ENCODE results near the gene PDE5A.
"Not testable (repeated sequence)": the region's sequence is repeated elsewhere in the genome, so short reads cannot be mapped to it uniquely, and the experiment has no call there.

PDE5A gene

DNA sequence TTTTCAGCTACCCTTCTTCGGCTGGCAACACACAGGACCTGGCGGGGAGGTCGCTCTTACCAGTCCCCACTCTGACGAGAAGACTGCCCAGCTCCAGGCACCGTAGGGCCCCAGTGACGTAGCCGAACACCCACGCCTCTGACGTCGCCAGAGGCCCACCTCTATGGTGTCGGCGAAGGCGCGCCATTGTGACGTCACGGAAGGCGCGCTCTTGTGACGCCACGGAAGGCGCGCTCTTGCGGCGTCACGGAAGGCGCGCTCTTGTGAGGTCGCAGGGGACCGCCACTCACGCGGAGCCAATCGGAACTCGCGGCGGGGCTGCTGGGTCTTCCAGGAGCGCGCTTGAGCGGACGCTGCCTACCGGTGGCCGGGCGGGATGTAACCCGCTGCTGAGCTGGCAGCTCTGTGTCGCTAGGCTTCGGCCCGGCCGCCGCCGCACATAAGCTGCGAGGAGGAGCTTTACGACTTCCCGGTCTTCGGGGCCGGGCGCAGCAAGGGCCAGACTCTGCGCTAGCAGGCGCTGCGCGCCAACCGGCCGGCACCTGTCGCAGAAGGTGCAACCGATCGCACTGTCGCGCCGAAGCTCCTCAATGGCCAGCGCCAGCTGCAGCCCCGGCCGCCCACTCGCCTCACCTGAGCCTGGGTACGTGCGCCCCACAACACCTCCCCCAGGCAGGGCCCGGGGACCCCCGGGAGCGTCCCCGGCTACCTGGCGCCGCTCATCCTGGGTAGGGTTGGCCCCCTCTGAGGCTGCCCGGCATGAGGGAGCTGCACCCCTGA is 173.9 kb downstream of the PDE5A start:
- ATAC-seq (ENCODE audit: low read depth) (peak; percentile 99), DNase-seq (ENCODE audit: low spot score) (peak; percentile 94)
- H3K4me3 ChIP-seq (ENCODE audit: severe bottlenecking), result peak overlapping the region; percentile 53
- not testable (repeated sequence) for H3K9me3 ChIP-seq (ENCODE audit: severe bottlenecking); H3K27me3 ChIP-seq (ENCODE audit: insufficient read depth, poor library complexity, severe bottlenecking); H3K36me3 ChIP-seq (ENCODE audit: low read depth); H3K4me1 ChIP-seq (ENCODE audit: insufficient read depth, poor library complexity, severe bottlenecking)
- TF ChIP-seq CTCF (IDR thresholded peaks at IDR 0.05; ENCODE audit: poor library complexity, severe bottlenecking), result peak; percentile 31
- H3K27ac ChIP-seq (ENCODE audit: poor library complexity, severe bottlenecking), result peak overlapping the region; percentile 51

- ATAC-seq (ENCODE audit: low read depth), result peak; percentile 22
Measured at GRCh38 chr4:119454151-119454490, 174.5 kb downstream of the PDE5A start.

DNA sequence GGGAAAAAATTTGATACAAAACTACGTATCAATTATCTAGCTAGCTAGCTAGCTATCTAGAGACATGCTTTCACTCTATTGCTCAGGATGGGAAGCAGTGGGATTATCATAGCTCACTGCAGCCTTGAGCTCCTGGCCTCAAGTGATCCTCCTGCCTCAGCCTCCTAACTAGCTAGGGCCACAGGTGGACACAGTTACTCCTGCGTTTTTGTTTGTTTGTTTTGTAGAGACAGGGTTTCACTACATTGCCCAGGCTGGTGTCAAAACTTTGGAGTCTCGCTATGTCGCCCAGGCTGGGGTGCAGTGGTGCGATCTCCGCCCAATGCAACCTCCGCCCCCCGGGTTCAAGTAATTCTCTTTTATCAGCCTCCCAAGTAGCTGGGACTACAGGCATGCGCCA is 175.3 kb downstream of the PDE5A start:
- H3K27me3 ChIP-seq (ENCODE audit: insufficient read depth, poor library complexity, severe bottlenecking); H3K4me1 ChIP-seq (ENCODE audit: insufficient read depth, poor library complexity, severe bottlenecking); H3K9me3 ChIP-seq (ENCODE audit: severe bottlenecking); DNase-seq (ENCODE audit: low spot score); H3K27ac ChIP-seq (ENCODE audit: poor library complexity, severe bottlenecking); ATAC-seq (ENCODE audit: low read depth); H3K36me3 ChIP-seq (ENCODE audit: low read depth); H3K4me3 ChIP-seq (ENCODE audit: severe bottlenecking): not testable (repeated sequence)

More at GRCh38 chr4:119454151-119454490, 174.5 kb downstream of the PDE5A start:
- Histone ChIP-seq H3K4me3 (ENCODE audit: severe bottlenecking) (peak overlapping the region; percentile 53), H3K27ac (ENCODE audit: poor library complexity, severe bottlenecking) (peak overlapping the region; percentile 51)
- H3K36me3 ChIP-seq (ENCODE audit: low read depth); H3K4me1 ChIP-seq (ENCODE audit: insufficient read depth, poor library complexity, severe bottlenecking); H3K9me3 ChIP-seq (ENCODE audit: severe bottlenecking); H3K27me3 ChIP-seq (ENCODE audit: insufficient read depth, poor library complexity, severe bottlenecking); DNase-seq (ENCODE audit: low spot score): not testable (repeated sequence)

DNA sequence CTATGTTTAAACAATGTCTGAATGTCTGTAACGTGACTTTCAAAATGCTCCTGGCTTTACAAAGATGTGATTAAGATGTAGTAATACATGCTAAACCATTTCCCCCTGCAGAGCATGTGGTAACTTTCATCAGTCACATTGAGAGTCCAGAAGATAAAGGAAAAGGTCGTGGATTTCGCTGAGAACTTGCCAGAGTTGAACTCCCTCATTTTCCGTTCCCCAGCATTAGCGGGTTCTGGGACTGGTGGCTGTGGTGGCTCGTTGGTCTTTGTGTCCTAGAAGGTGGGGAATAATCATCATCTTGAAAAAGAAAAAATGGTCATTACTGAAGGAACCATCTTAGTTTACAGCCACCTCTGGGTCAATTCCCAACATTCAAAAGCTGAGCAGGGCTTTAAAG is 178.8 kb downstream of the PDE5A start:
- H3K4me3 ChIP-seq (ENCODE audit: severe bottlenecking); H3K4me1 ChIP-seq (ENCODE audit: insufficient read depth, poor library complexity, severe bottlenecking); DNase-seq (ENCODE audit: low spot score); H3K9me3 ChIP-seq (ENCODE audit: severe bottlenecking); H3K27ac ChIP-seq (ENCODE audit: poor library complexity, severe bottlenecking); H3K36me3 ChIP-seq (ENCODE audit: low read depth); ATAC-seq (ENCODE audit: low read depth); H3K27me3 ChIP-seq (ENCODE audit: insufficient read depth, poor library complexity, severe bottlenecking): not testable (repeated sequence)

All from RWPE2 (cell line).